A549 (cell line): ENCODE results near the gene HSPBP1.

Experiments used
- BHLHE40 ChIP-seq: IDR thresholded peaks from 2 replicates; pipeline ENCODE4 v1.6.1; 2012; ENCODE audit warnings: low read depth, low read length, inconsistent platforms
- JUNB ChIP-seq: fragments of >200 bp; sonication (Bioruptor Twin); formaldehyde crosslinking; IDR thresholded peaks from 2 replicates; pipeline ENCODE4 v1.6.1; 2016
- NFE2L2 ChIP-seq: fragments of 150-350 bp; conservative IDR thresholded peaks from 2 replicates; pipeline ENCODE4 v1.6.1; 2014; ENCODE audit warnings: low read length
- POLR2A ChIP-seq: IDR thresholded peaks from 2 replicates; pipeline ENCODE4 v1.6.1; 2012; ENCODE audit warnings: mild to moderate bottlenecking, low read length
- TF ChIP-seq, protein P1 (sequence below): fragments of 450-650 bp; IDR thresholded peaks from 2 replicates; pipeline ENCODE4 v1.6.1; 2014; ENCODE audit warnings: antibody characterized with exemption

DNA sequence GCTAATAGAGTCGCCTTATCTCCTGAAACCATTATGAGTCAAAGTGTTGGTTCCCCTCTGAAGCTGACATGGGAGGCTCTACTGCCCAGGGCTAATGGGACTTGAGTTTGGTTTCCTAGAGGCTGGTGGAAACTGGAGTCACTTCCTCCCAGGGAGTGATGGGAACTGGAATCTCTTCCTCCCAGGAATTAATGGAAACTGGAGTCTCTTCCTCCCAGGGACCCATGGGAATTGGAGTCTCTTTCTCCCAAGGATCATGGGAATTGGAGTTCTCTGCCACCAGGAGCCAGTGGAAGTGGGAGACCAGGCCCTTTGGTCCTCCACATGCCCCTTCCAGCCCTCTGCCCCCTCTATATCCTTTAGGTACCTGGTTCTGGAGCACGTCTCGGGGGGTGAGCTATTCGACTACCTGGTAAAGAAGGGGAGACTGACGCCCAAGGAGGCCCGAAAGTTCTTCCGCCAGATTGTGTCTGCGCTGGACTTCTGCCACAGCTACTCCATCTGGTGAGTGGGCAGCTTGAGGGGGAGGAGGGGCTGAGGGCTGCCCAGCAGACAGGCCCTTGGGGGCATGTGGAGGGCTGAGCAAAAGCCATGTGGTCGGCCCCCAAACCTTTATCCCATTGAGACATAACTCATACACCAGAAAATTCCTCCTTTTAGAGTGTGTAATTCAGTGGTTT is 9.3 kb upstream of the HSPBP1 start:
- TF ChIP-seq, protein P1, sequence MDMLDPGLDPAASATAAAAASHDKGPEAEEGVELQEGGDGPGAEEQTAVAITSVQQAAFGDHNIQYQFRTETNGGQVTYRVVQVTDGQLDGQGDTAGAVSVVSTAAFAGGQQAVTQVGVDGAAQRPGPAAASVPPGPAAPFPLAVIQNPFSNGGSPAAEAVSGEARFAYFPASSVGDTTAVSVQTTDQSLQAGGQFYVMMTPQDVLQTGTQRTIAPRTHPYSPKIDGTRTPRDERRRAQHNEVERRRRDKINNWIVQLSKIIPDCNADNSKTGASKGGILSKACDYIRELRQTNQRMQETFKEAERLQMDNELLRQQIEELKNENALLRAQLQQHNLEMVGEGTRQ = no peak
- TF ChIP-seq POLR2A (no peak), NFE2L2 (no peak), JUNB (no peak), BHLHE40 (no peak)
